HG03064 (cell line): ENCODE measurements around the gene ASB6.
"Not testable (repeated sequence)": the region's sequence is repeated elsewhere in the genome, so short reads cannot be mapped to it uniquely, and the experiment has no call there.

Source experiments
- ATAC-seq: cut with Tn5 transposase; IDR thresholded peaks from one replicate; pipeline ENCODE4 v1.9.1; 2021; ENCODE audit warnings: low read depth; ENCODE audit not compliant: unreplicated experiment

ASB6 gene

DNA sequence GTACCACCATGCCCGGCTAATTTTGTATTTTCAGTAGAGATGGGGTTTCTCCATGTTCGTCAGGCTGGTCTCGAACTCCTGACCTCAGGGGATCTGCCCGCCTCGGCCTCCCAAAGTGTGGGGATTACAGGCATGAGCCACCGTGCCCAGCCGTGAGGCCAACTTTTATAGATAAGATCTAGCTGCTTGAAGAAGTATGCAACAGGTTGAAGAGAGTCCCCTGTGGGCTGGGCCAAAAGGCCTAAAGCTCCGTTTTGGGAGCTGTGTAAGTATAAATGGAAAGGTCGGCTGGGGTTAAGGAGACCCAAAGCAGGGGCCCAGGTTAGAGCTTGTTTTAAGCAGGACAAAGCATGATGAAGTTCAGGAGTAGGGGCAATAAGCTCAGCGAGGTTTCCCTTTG lies 49.2 kb downstream of the ASB6 start:
- ATAC-seq, result not testable (repeated sequence)

- ATAC-seq, result no peak
Measured at GRCh38 chr9:129591916-129592315, 50.0 kb downstream of the ASB6 start.

- no peak for ATAC-seq
Measured at GRCh38 chr9:129590466-129590865, 51.5 kb downstream of the ASB6 start.

DNA sequence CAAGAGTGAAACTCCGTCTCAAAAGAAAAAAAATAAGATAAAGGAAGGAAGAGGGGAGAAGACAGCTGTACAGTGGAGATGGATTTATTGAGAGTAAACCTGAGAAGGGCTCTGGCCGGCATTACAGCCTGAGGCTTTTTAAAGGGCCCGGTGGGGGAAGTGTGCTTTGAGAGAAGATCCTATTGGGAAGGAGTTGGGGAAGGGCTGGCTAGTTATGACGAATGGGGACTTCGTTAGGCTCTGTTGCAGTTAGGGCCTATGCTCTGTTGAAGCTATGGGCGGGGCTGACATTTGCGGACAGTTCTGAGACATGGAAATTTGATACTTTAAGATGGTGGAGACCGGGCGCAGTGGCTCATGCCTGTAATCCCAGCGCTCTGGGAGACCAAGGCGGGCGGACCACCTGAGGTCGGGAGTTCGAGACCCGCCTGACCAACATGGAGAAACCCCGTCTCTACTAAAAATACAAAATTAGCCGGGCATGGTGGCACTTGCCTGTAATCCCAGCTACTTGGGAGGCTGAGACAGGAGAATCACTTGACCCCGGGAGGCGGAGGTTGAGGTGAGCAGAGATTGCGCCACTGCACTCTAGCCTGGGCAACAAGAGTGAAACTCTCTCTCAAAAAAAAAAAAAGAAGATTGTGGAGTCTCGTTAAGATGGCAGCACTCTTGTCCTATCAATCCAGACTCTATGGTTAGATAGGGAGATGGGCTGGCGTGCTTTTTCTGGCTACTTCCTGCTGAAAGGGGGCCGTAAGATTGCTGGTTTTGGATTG lies 54.3 kb downstream of the ASB6 start:
- no peak for ATAC-seq

DNA sequence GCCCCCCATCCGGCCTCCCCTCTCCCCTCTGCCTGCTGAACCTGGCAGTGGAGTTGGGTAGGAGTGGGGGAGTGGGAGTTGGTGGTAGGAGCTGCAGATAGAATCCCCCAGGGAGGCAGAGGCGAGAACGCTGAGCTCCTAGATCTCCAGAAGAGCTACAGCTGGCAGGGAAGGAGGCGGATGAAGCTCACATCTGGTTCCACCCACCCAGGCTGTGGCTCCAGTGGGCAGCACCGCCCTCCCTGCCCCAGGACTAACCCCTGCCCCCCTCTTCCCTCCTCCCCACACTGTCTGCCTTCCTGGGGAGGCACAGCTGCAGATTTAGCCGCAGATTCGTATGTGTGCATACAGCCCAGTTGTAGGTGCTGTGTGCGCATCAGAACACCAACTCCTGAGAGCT lies 55.3 kb downstream of the ASB6 start:
- no peak for ATAC-seq

GRCh38 chr9:129586245-129586644 lies 55.7 kb downstream of the ASB6 start:
- ATAC-seq, result no peak

DNA sequence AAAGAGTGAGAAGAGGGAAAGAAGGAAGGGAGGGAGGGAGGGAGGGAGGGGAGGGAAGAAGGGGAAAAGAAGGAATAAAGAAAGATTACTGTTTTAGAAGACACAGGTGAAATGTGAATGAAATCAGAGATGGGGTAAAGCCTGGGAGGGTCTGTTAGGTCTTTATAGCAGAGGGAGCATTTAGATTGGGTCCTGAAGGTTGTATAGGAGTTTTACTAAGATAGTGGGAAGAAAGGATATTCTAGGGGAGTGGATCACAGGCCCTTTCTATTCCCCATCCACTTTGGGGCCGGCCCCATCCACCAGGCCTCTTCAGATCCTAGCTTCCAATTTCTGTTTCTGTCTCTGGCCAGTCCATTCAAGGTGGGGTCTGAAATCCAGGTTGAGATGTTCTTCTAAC lies 56.6 kb downstream of the ASB6 start:
- no peak for ATAC-seq
